ENCODE results near the gene NBPF3. TPM values are rescaled to one million over a fixed set of nuclear protein-coding genes. Genes with fewer than 3 reads are reported as not detected.

Gene NBPF3
- total and polyA plus RNA-seq, 2 experiments from 2014 or later, result 2.7 to 18.1 TPM

Other genes starting within 250 kb of the NBPF3 start
- 45.0 and 48.0 TPM in 2 replicates for gene ECE1, start 149.7 kb upstream of the NBPF3 start, total RNA-seq (2014; rRNA removed; shearing (Covaris generic))
- gene ECE1, start 149.7 kb upstream of the NBPF3 start, polyA plus RNA-seq (2016; fragmentation: Nextera tagmentation; extraction: Ambion mirVana), result 10.4 and 11.0 TPM in 2 replicates
- 166 and 187 TPM in 2 replicates for gene ALPL, start 69.3 kb downstream of the NBPF3 start, total RNA-seq (2014; rRNA removed; shearing (Covaris generic))
- gene ALPL, start 69.3 kb downstream of the NBPF3 start, polyA plus RNA-seq (2016; fragmentation: Nextera tagmentation; extraction: Ambion mirVana), result 116 and 120 TPM in 2 replicates
- gene RAP1GAP, start 229.2 kb downstream of the NBPF3 start, total RNA-seq (2014; rRNA removed; shearing (Covaris generic)), result 5.9 and 6.6 TPM in 2 replicates
- gene RAP1GAP, start 229.2 kb downstream of the NBPF3 start, polyA plus RNA-seq (2016; fragmentation: Nextera tagmentation; extraction: Ambion mirVana), result 4.3 and 5.0 TPM in 2 replicates